Measurements from ENCODE around the gene PHLPP1.
A peak's percentile ranks its signal among the peaks of the same experiment; 100 is the strongest.

Gene PHLPP1

DNA sequence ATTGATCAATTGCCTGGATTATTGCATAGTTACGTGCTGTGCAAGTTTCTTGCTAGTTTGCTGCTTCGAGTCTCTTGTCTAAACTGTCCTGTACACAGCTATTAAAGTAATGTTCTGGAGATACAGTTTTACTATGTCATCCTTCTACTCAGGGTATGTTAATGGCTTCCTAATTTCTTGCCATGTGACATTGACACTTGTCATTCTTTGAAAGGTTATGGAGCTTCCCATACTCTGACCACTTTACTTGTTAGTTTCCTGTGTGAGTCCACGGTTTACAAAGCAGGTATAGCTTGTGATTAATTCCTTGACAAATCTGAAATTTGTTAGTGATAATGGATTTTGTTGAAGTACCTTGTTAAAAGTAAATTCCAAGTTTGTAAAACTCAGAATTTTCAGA lies 80.5 kb downstream of the PHLPP1 start:
- Mint-ChIP-seq H3K4me3 (no peak overlapping the region), H3K4me1 (peaks cover 67% of the 10 kb centered on the region), H3K36me3 (ENCODE audit: low read depth) (peaks cover 5% of the 10 kb centered on the region), H3K27ac (peak overlapping the region; percentile 4), H3K27me3 (ENCODE audit: low read depth, poor library complexity) (no peaks in the 10 kb centered on the region), H3K9me3 (no peaks in the 10 kb centered on the region)
- no peak for DNase-seq
- TF ChIP-seq, protein P1, sequence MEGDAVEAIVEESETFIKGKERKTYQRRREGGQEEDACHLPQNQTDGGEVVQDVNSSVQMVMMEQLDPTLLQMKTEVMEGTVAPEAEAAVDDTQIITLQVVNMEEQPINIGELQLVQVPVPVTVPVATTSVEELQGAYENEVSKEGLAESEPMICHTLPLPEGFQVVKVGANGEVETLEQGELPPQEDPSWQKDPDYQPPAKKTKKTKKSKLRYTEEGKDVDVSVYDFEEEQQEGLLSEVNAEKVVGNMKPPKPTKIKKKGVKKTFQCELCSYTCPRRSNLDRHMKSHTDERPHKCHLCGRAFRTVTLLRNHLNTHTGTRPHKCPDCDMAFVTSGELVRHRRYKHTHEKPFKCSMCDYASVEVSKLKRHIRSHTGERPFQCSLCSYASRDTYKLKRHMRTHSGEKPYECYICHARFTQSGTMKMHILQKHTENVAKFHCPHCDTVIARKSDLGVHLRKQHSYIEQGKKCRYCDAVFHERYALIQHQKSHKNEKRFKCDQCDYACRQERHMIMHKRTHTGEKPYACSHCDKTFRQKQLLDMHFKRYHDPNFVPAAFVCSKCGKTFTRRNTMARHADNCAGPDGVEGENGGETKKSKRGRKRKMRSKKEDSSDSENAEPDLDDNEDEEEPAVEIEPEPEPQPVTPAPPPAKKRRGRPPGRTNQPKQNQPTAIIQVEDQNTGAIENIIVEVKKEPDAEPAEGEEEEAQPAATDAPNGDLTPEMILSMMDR (IDR thresholded peaks at IDR 0.05) = no peak

- Mint-ChIP-seq H3K36me3 (ENCODE audit: low read depth) (peaks cover 5% of the 10 kb centered on the region), H3K27me3 (ENCODE audit: low read depth, poor library complexity) (no peaks in the 10 kb centered on the region), H3K4me1 (peaks cover 63% of the 10 kb centered on the region), H3K27ac (peak overlapping the region; percentile 55), H3K9me3 (no peaks in the 10 kb centered on the region), H3K4me3 (no peak overlapping the region)
- DNase-seq = no peak
- TF ChIP-seq, protein P1 (IDR thresholded peaks at IDR 0.05) = no peak
Measured at GRCh38 chr18:62796216-62796621, 80.9 kb downstream of the PHLPP1 start.

GRCh38 chr18:62797329-62797728 lies 82.0 kb downstream of the PHLPP1 start:
- DNase-seq = no peak
- H3K4me3 Mint-ChIP-seq = no peak overlapping the region
- H3K27ac Mint-ChIP-seq = no peak overlapping the region
- H3K9me3 Mint-ChIP-seq = no peaks in the 10 kb centered on the region
- peaks cover 5% of the 10 kb centered on the region for H3K36me3 Mint-ChIP-seq (ENCODE audit: low read depth)
- TF ChIP-seq, protein P1 (IDR thresholded peaks at IDR 0.05) = no peak
- peaks cover 63% of the 10 kb centered on the region for H3K4me1 Mint-ChIP-seq
- no peaks in the 10 kb centered on the region for H3K27me3 Mint-ChIP-seq (ENCODE audit: low read depth, poor library complexity)

- H3K4me1 Mint-ChIP-seq = peaks cover 60% of the 10 kb centered on the region
- H3K27ac Mint-ChIP-seq = no peak overlapping the region
- H3K4me3 Mint-ChIP-seq = no peak overlapping the region
- H3K9me3 Mint-ChIP-seq = no peaks in the 10 kb centered on the region
- H3K27me3 Mint-ChIP-seq (ENCODE audit: low read depth, poor library complexity) = no peaks in the 10 kb centered on the region
- peaks cover 5% of the 10 kb centered on the region for H3K36me3 Mint-ChIP-seq (ENCODE audit: low read depth)
- TF ChIP-seq, protein P1 (IDR thresholded peaks at IDR 0.05) = no peak
- DNase-seq = no peak
Measured at GRCh38 chr18:62799977-62800376, 84.6 kb downstream of the PHLPP1 start.

GRCh38 chr18:62802523-62802922 lies 87.2 kb downstream of the PHLPP1 start:
- TF ChIP-seq, protein P1 (IDR thresholded peaks at IDR 0.05) = no peak
- no peak overlapping the region for H3K27ac Mint-ChIP-seq
- H3K27me3 Mint-ChIP-seq (ENCODE audit: low read depth, poor library complexity) = no peaks in the 10 kb centered on the region
- peaks cover 42% of the 10 kb centered on the region for H3K4me1 Mint-ChIP-seq
- H3K4me3 Mint-ChIP-seq = no peak overlapping the region
- H3K9me3 Mint-ChIP-seq = no peaks in the 10 kb centered on the region
- H3K36me3 Mint-ChIP-seq (ENCODE audit: low read depth) = no peaks in the 10 kb centered on the region
- no peak for DNase-seq

DNA sequence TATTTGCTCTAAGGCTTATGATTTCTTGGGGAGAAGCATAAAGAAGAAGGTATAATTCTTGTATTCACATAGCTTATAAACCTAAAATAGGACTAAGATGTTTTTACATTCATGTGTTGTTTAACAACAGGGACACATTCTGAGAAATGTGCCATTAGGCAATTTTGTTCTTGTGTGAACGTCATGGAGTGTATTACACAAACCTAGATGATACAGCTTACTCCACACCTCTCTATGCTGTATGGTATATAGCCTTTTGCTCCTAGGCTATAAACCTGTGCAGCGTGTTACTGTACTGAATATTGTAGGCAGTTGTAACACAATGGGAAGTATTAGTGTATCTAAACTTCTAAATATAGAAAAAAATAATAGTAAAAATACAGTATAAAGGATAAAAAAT lies 92.1 kb downstream of the PHLPP1 start:
- no peaks in the 10 kb centered on the region for H3K27me3 Mint-ChIP-seq (ENCODE audit: low read depth, poor library complexity)
- no peaks in the 10 kb centered on the region for H3K36me3 Mint-ChIP-seq (ENCODE audit: low read depth)
- TF ChIP-seq, protein P1 (IDR thresholded peaks at IDR 0.05) = no peak
- peaks cover 18% of the 10 kb centered on the region for H3K4me1 Mint-ChIP-seq
- no peak overlapping the region for H3K4me3 Mint-ChIP-seq
- no peak overlapping the region for H3K27ac Mint-ChIP-seq
- no peaks in the 10 kb centered on the region for H3K9me3 Mint-ChIP-seq
- DNase-seq = no peak

All from nephron progenitor cell (in vitro differentiated cells).